ENCODE measurements around the gene KRTAP25-1. TPM values are rescaled to one million over a fixed set of nuclear protein-coding genes. Genes with fewer than 3 reads are reported as not detected.

Gene KRTAP25-1
- total and polyA plus RNA-seq, 2 of the 8 experiments (the other 6 are each of a cell fraction or from before 2014, with no cell fraction given): not detected

DNA sequence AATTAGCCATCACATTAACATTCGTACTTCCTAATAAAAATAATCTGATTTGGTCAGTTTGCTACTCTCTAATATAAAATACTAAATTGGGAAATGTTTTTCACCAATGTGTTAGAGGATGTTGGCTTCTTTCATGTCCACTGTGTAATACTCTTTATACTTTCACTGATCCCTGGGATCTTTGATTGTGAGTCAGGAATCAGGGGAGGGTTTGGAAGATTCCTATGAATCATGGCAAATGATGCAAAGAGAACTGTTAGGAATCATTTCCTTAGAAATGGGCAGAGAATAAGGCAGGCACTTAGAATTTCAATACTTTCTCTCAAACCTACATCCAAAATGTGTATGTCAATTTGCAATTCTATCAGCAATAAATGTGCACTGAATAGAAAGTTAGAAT, 37.5 kb downstream of the KRTAP25-1 start:
- H3K9me3 ChIP-seq (ENCODE audit: insufficient read depth in 2 of 2, low read depth in 1 of 2, low read length in 1 of 2): no peaks in the 10 kb centered on the region
- no peak overlapping the region for H2BK120ac ChIP-seq (replicated peaks; ENCODE audit: low read depth, low read length)
- no peak overlapping the region for H2AFZ ChIP-seq (ENCODE audit: low read length)
- no peaks in the 10 kb centered on the region for H3K79me2 ChIP-seq (ENCODE audit: control insufficient read depth in 1 of 2, insufficient read depth in 2 of 2, low read length in 2 of 2)
- no peak overlapping the region for H4K91ac ChIP-seq (replicated peaks; ENCODE audit: insufficient read length, low read length)
- H3K14ac ChIP-seq (ENCODE audit: insufficient read length): no peak overlapping the region
- CTCF ChIA-PET (ENCODE audit: partially characterized antibody): no interaction called here
- H2BK12ac ChIP-seq (ENCODE audit: low read depth, low read length): no peak overlapping the region
- H3K56ac ChIP-seq (replicated peaks; ENCODE audit: insufficient read length, low read depth, low read length): no peak overlapping the region
- POLR2A ChIA-PET (ENCODE audit: partially characterized antibody): no interaction called here
- H3K27me3 ChIP-seq (replicated peaks in 1 of 4; ENCODE audit: control insufficient read depth in 3 of 4, extremely low read depth in 1 of 4, insufficient read depth in 3 of 4, low read length in 3 of 4): no peaks in the 10 kb centered on the region
- no peaks in the 10 kb centered on the region for H3K79me1 ChIP-seq (ENCODE audit: low read depth, low read length)
- FAIRE-seq (no peak), DNase-seq (ENCODE audit: low read depth in 1 of 2, low spot score in 2 of 2) (no peak)
- H3K18ac ChIP-seq (ENCODE audit: extremely low read depth, low read length): no peak overlapping the region
- no peak overlapping the region for H4K5ac ChIP-seq (ENCODE audit: insufficient read length, low read depth, low read length)
- no peak overlapping the region for H4K8ac ChIP-seq (ENCODE audit: extremely low read depth, insufficient read depth, low read length)
- H3K9ac ChIP-seq (replicated peaks in 1 of 4; ENCODE audit: extremely low read depth in 1 of 4, low read depth in 3 of 4, low read length in 3 of 4): no peak overlapping the region
- no peak overlapping the region for H2BK15ac ChIP-seq (ENCODE audit: low read length)
- H4K20me1 ChIP-seq (replicated peaks in 1 of 2; ENCODE audit: control insufficient read depth in 1 of 2, insufficient read depth in 2 of 2, low read length in 2 of 2): no peaks in the 10 kb centered on the region
- no peak overlapping the region for H2AK5ac ChIP-seq (ENCODE audit: low read depth, low read length)
- H3K27ac ChIP-seq (ENCODE audit: low read depth, low read length): no peak overlapping the region
- no peak overlapping the region for H3K23ac ChIP-seq (ENCODE audit: insufficient read length)
- H2BK5ac ChIP-seq (ENCODE audit: low read depth, low read length): no peak overlapping the region
- TF ChIP-seq KDM4A (IDR thresholded peaks at IDR 0.05; ENCODE audit: low read depth, low read length, severe bottlenecking) (no peak), TAF7 (optimal IDR thresholded peaks at IDR 0.05; ENCODE audit: borderline replicate concordance, low read depth, low read length) (no peak), SP4 (IDR thresholded peaks at IDR 0.05; ENCODE audit: low read length) (no peak), FOSL1 (IDR thresholded peaks at IDR 0.05; ENCODE audit: insufficient read depth, low read depth, low read length) (no peak), GABPA (IDR thresholded peaks at IDR 0.05; ENCODE audit: borderline replicate concordance, insufficient read depth, low read length) (no peak), CREB1 (IDR thresholded peaks at IDR 0.05) (no peak), KDM5A (IDR thresholded peaks at IDR 0.05; ENCODE audit: low read length) (no peak), GTF2F1 (IDR thresholded peaks at IDR 0.05; ENCODE audit: borderline replicate concordance, low read depth, low read length) (no peak), TCF12 (IDR thresholded peaks at IDR 0.05; ENCODE audit: low read depth, low read length) (no peak)
- TF ChIP-seq, protein P1, sequence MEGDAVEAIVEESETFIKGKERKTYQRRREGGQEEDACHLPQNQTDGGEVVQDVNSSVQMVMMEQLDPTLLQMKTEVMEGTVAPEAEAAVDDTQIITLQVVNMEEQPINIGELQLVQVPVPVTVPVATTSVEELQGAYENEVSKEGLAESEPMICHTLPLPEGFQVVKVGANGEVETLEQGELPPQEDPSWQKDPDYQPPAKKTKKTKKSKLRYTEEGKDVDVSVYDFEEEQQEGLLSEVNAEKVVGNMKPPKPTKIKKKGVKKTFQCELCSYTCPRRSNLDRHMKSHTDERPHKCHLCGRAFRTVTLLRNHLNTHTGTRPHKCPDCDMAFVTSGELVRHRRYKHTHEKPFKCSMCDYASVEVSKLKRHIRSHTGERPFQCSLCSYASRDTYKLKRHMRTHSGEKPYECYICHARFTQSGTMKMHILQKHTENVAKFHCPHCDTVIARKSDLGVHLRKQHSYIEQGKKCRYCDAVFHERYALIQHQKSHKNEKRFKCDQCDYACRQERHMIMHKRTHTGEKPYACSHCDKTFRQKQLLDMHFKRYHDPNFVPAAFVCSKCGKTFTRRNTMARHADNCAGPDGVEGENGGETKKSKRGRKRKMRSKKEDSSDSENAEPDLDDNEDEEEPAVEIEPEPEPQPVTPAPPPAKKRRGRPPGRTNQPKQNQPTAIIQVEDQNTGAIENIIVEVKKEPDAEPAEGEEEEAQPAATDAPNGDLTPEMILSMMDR (IDR thresholded peaks at IDR 0.05; ENCODE audit: control extremely low read depth in 1 of 3, insufficient read depth in 1 of 3, low read depth in 1 of 3, low read length in 3 of 3): no peak
- TF ChIP-seq, protein P2, sequence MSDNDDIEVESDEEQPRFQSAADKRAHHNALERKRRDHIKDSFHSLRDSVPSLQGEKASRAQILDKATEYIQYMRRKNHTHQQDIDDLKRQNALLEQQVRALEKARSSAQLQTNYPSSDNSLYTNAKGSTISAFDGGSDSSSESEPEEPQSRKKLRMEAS (IDR thresholded peaks at IDR 0.05): no peak
- H3K4me3 ChIP-seq (ENCODE audit: extremely low read depth in 1 of 4, insufficient read depth in 2 of 4, low read depth in 3 of 4, low read length in 4 of 4): no peak overlapping the region
- H3K36me3 ChIP-seq (ENCODE audit: control insufficient read depth in 2 of 4, insufficient read depth in 4 of 4, low read length in 3 of 4): no peaks in the 10 kb centered on the region
- WGBS, 2 experiments (ENCODE audit: extremely low coverage in 1 of 2, insufficient coverage in 1 of 2, insufficient read length in 1 of 2, insufficient replicate concordance in 2 of 2, low coverage in 1 of 2, low lambda C conversion rate in 2 of 2, missing lambda C conversion rate in 1 of 2): 88% methylated on average over 1 of the region's 1 CpG; no CpG with 5 or more reads in 1 of the 2 experiments
- no peak overlapping the region for H3K4me2 ChIP-seq (ENCODE audit: insufficient read depth in 1 of 2, low read depth in 2 of 2, low read length in 2 of 2)
- H3K23me2 ChIP-seq (ENCODE audit: low read depth, low read length): no peaks in the 10 kb centered on the region
- H3K4me1 ChIP-seq (replicated peaks in 1 of 4; ENCODE audit: control insufficient read depth in 3 of 4, insufficient read depth in 4 of 4, low read length in 3 of 4): no peaks in the 10 kb centered on the region
- no peak overlapping the region for H3K4ac ChIP-seq (replicated peaks; ENCODE audit: insufficient read length, low read depth, low read length)
- no peak overlapping the region for H2BK20ac ChIP-seq (ENCODE audit: low read length)
